Vagina (tissue), 2 donors: ENCODE results near the gene AMIGO3. TPM values are rescaled to one million over a fixed set of nuclear protein-coding genes. Genes with fewer than 3 reads are reported as not detected.

ENCODE experiments used
- DNase-seq, 2 donors: peaks; one replicate each; pipeline ENCODE4 v3.0.0-alpha.2; 2017; ENCODE audit errors: extremely low spot score in 2 of 2
- H3K27ac ChIP-seq: fragments of 200-600 bp; sonication (generic); one replicate; pipeline ENCODE4 v1.5.1; 2019
- H3K27me3 ChIP-seq: fragments of 200-600 bp; sonication (generic); one replicate; pipeline ENCODE4 v1.5.1; 2019
- H3K36me3 ChIP-seq, 2 donors: fragments of 200-600 bp; sonication (generic); one replicate each; pipeline ENCODE4 v1.5.1; 2017 to 2019
- H3K4me1 ChIP-seq: fragments of 200-600 bp; sonication (generic); one replicate; pipeline ENCODE4 v1.5.1; 2019
- H3K4me3 ChIP-seq, 2 donors: fragments of 200-600 bp; sonication (generic); 1 replicate in 1 of 2; 2 replicates in 1 of 2; pipeline ENCODE4 v1.5.1; 2016 to 2019
- H3K9me3 ChIP-seq: fragments of 200-600 bp; sonication (generic); one replicate; pipeline ENCODE4 v1.5.1; 2019
- CTCF ChIP-seq, 3 experiments: fragments of 450-650 bp in 2 of 3; fragments of 200-600 bp in 1 of 3; sonication (generic) in 1 of 3; IDR thresholded peaks; one replicate each; pipeline ENCODE4 v1.5.1; 2017 to 2019; ENCODE audit warnings: antibody characterized with exemption in 3 of 3, mild to moderate bottlenecking in 2 of 3, moderate library complexity in 2 of 3
- POLR2A ChIP-seq, 2 donors: fragments of 450-650 bp; IDR thresholded peaks; one replicate each; pipeline ENCODE4 v1.6.1; 2017; ENCODE audit warnings: antibody characterized with exemption in 2 of 2, mild to moderate bottlenecking in 2 of 2, moderate library complexity in 2 of 2
- POLR2AphosphoS5 ChIP-seq, 2 donors: sonication (generic); formaldehyde crosslinking; IDR thresholded peaks; one replicate each; pipeline ENCODE4 v1.9.0; 2017; ENCODE audit warnings: antibody characterized with exemption in 2 of 2, mild to moderate bottlenecking in 2 of 2, low read depth in 1 of 2; ENCODE audit not compliant: insufficient read depth in 1 of 2
- intact Hi-C: fragments of 100-400 bp; cut with DNase I; formaldehyde crosslinking; loops from one replicate; pipeline ENCODE4 v1.15.1; 2023
- total RNA-seq: library from RNA; depleted of rRNA; stranded (reverse); fragments of >200 nt; gene quantifications from one replicate; pipeline ENCODE4 v1.2.3, GENCODE V29; 2016

Gene AMIGO3
- total RNA-seq, 1 donor from 2014 or later: not detected

DNA sequence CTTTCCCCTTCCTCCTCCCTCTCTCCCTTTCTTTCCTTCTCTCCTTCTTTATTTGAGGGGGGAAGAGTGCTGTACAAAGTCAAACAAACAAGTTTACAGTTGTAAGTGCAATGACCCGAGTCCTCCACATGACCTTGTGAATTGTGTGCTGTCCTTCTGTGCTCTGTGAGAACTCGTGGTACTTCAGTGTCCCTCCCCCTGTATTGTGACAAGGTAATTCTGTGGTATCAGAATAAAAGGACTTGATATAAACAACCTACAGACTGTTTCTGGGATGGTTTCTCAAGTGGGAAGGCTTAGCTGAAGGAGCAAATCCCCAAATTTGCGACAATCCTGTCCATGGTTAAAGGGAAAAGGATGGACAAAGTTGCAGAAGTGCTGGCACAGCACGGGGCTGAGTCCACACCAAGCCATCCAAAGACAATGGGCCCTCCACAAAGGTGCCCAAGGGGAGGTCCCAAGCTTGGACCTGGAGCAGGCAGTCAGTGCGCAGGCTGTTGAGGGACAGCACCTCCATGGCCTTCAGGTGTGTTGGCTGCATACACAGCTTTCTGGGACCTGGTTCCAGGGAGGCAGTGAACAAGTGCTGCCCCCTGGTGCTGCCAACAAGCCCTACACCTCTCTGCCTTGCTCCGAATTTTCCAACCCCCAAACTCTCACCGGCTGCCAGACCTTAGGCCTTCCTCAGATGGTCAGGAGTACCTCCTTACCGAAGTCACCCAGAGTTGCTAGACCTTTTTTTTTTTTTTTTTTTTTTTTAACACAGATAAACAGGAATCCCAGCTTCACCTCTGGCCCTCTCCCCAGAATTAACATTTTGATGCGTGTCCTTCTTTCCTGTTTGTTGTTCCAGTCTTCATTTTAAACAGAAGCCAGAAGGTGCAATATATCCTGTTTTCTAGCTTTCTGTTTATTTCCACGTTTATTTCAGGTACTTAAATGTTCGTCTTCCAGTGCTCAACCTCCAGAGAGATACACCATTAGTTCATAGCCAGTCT is 47.9 kb downstream of the AMIGO3 start:
- Histone ChIP-seq H3K36me3 (peaks cover 0 to 11% of the 10 kb centered on the region in 2 donors), H3K9me3 (no peaks in the 10 kb centered on the region), H3K27me3 (no peaks in the 10 kb centered on the region), H3K4me3 (no peak overlapping the region), H3K4me1 (peaks cover 24% of the 10 kb centered on the region), H3K27ac (no peak overlapping the region)
- TF ChIP-seq POLR2AphosphoS5 (IDR thresholded peaks at IDR 0.05; ENCODE audit: insufficient read depth in 1 of 2, low read depth in 1 of 2) (no peak), POLR2A (IDR thresholded peaks at IDR 0.05) (no peak), CTCF (IDR thresholded peaks at IDR 0.05) (peak in 2 of 3 experiments; percentile 70 to 80)
- no peak for DNase-seq
- intact Hi-C loops: loop anchor here (5.0 kb wide), 2 partner anchors 129 to 394 kb away; partner anchors contain the start of gene C3orf62

GRCh38 chr3:49670940-49671290 is 48.6 kb downstream of the AMIGO3 start:
- Histone ChIP-seq H3K36me3 (peaks cover 0 to 4% of the 10 kb centered on the region in 2 donors), H3K4me1 (peaks cover 24% of the 10 kb centered on the region), H3K27me3 (no peaks in the 10 kb centered on the region), H3K27ac (no peak overlapping the region), H3K9me3 (no peaks in the 10 kb centered on the region), H3K4me3 (no peak overlapping the region)
- no peak for TF ChIP-seq POLR2AphosphoS5 (IDR thresholded peaks at IDR 0.05; ENCODE audit: insufficient read depth in 1 of 2, low read depth in 1 of 2)
- no peak for TF ChIP-seq CTCF (IDR thresholded peaks at IDR 0.05)
- TF ChIP-seq POLR2A (IDR thresholded peaks at IDR 0.05): no peak
- intact Hi-C loops: loop anchor here (5.0 kb wide), 2 partner anchors 129 to 394 kb away; partner anchors contain the start of gene C3orf62
- DNase-seq: no peak

DNA sequence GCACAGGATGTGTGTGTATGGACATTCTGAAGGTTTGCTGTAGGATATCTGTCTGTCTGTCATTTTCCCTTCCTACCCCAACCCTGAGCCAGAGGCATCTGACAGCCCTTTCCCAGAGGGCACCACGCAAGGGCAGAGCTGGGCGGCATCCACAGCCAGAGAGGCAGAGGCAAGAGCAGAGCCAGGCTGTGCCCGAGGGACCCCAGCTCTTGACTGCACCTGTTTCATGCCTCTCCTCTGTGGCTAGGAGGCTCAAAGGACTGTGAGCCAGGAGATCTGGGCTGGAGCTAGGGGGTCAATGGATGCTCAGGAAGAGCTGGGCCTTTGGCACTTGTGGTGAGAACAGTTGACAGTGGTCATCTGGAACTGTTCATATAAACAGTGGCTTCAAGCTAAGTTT is 50.1 kb downstream of the AMIGO3 start:
- H3K27me3 ChIP-seq: no peaks in the 10 kb centered on the region
- no peak overlapping the region for H3K4me3 ChIP-seq
- no peaks in the 10 kb centered on the region for H3K36me3 ChIP-seq
- peaks cover 9% of the 10 kb centered on the region for H3K4me1 ChIP-seq
- H3K27ac ChIP-seq: no peak overlapping the region
- TF ChIP-seq POLR2A (IDR thresholded peaks at IDR 0.05): no peak
- TF ChIP-seq POLR2AphosphoS5 (IDR thresholded peaks at IDR 0.05; ENCODE audit: insufficient read depth in 1 of 2, low read depth in 1 of 2): no peak
- TF ChIP-seq CTCF (IDR thresholded peaks at IDR 0.05): no peak
- no peak for DNase-seq
- intact Hi-C loops: no loop called here
- no peaks in the 10 kb centered on the region for H3K9me3 ChIP-seq

GRCh38 chr3:49668861-49669260 is 50.6 kb downstream of the AMIGO3 start:
- intact Hi-C loops: no loop called here
- Histone ChIP-seq H3K36me3 (no peaks in the 10 kb centered on the region), H3K4me3 (no peak overlapping the region), H3K9me3 (no peaks in the 10 kb centered on the region), H3K4me1 (peaks cover 8% of the 10 kb centered on the region), H3K27ac (no peak overlapping the region), H3K27me3 (no peaks in the 10 kb centered on the region)
- DNase-seq: no peak
- no peak for TF ChIP-seq CTCF (IDR thresholded peaks at IDR 0.05)

- H3K27ac ChIP-seq: no peak overlapping the region
- intact Hi-C loops: no loop called here
- TF ChIP-seq POLR2A (IDR thresholded peaks at IDR 0.05) (no peak), POLR2AphosphoS5 (IDR thresholded peaks at IDR 0.05; ENCODE audit: insufficient read depth in 1 of 2, low read depth in 1 of 2) (no peak), CTCF (IDR thresholded peaks at IDR 0.05) (no peak)
- no peaks in the 10 kb centered on the region for H3K36me3 ChIP-seq
- no peak overlapping the region for H3K4me3 ChIP-seq
- peaks cover 4% of the 10 kb centered on the region for H3K4me1 ChIP-seq
- no peaks in the 10 kb centered on the region for H3K9me3 ChIP-seq
- no peaks in the 10 kb centered on the region for H3K27me3 ChIP-seq
- DNase-seq: no peak
Observed at GRCh38 chr3:49668414-49668797, 51.1 kb downstream of the AMIGO3 start.
